Measurements from ENCODE around the gene SLIT1. TPM values are rescaled to one million over a fixed set of nuclear protein-coding genes. Genes with fewer than 3 reads are reported as not detected.

SLIT1 gene
- total RNA-seq, 1 donor from 2014 or later: 0.49 TPM

DNA sequence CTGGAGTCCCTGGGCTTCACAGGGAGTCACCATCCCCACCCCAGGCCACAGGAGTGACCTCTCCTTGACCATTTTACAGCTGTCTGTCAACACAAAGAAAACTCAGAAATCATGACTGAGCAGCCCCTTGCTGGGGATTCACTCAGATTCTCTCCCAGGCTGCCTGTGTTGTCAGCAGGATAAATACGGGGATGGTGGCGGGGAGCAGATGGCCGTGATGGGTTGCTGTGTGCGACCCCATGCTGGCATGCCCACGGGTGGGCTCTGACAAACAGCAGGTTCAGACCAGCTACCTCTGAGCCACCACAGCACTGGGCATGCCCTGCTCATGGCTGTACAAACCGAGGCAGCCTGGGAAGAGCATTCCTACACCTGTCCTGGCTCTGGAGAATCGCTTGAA is 136.1 kb downstream of the SLIT1 start:
- Histone ChIP-seq H3K4me3 (no peak overlapping the region), H3K27ac (no peak overlapping the region), H3K27me3 (no peaks in the 10 kb centered on the region), H3K9me3 (no peaks in the 10 kb centered on the region), H3K36me3 (no peaks in the 10 kb centered on the region), H3K4me1 (no peaks in the 10 kb centered on the region)
- TF ChIP-seq POLR2A (IDR thresholded peaks at IDR 0.05) (no peak), POLR2AphosphoS5 (IDR thresholded peaks at IDR 0.05; ENCODE audit: insufficient read depth in 1 of 2, low read depth in 1 of 2) (no peak)
- TF ChIP-seq, protein P1, sequence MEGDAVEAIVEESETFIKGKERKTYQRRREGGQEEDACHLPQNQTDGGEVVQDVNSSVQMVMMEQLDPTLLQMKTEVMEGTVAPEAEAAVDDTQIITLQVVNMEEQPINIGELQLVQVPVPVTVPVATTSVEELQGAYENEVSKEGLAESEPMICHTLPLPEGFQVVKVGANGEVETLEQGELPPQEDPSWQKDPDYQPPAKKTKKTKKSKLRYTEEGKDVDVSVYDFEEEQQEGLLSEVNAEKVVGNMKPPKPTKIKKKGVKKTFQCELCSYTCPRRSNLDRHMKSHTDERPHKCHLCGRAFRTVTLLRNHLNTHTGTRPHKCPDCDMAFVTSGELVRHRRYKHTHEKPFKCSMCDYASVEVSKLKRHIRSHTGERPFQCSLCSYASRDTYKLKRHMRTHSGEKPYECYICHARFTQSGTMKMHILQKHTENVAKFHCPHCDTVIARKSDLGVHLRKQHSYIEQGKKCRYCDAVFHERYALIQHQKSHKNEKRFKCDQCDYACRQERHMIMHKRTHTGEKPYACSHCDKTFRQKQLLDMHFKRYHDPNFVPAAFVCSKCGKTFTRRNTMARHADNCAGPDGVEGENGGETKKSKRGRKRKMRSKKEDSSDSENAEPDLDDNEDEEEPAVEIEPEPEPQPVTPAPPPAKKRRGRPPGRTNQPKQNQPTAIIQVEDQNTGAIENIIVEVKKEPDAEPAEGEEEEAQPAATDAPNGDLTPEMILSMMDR (IDR thresholded peaks at IDR 0.05): no peak
- DNase-seq (ENCODE audit: extremely low spot score in 2 of 2): no peak
- intact Hi-C loops (cut with DNase I): no loop called here

- no peaks in the 10 kb centered on the region for H3K4me1 ChIP-seq
- H3K27ac ChIP-seq: no peak overlapping the region
- intact Hi-C loops (cut with DNase I): no loop called here
- H3K36me3 ChIP-seq: no peaks in the 10 kb centered on the region
- H3K27me3 ChIP-seq: no peaks in the 10 kb centered on the region
- H3K9me3 ChIP-seq: no peaks in the 10 kb centered on the region
- TF ChIP-seq POLR2AphosphoS5 (IDR thresholded peaks at IDR 0.05; ENCODE audit: insufficient read depth in 1 of 2, low read depth in 1 of 2): no peak
- no peak for TF ChIP-seq POLR2A (IDR thresholded peaks at IDR 0.05)
- TF ChIP-seq, protein P1 (IDR thresholded peaks at IDR 0.05): no peak
- no peak for DNase-seq (ENCODE audit: extremely low spot score in 2 of 2)
- H3K4me3 ChIP-seq: no peak overlapping the region
Observed at GRCh38 chr10:97048649-97049427, 136.9 kb downstream of the SLIT1 start.

DNA sequence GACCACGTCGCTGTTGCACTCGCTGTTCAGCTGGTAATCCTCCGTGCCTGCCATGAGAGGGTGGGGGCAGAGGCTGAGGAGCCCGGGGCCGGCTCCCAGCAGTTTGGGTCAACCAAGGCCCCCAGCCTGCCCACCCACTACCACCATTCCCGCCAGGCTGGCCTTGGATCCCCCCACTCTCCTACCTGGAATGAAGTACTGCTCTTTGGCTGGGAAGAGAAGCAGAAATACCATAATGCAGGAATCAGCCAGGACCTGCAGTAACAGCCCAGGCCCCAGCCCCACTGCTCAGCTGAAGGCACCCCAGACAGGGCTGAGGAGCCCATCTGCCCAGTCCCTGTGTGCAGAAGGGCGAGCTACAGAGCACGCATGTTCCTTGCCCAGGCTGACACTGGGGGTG is 138.0 kb downstream of the SLIT1 start:
- H3K36me3 ChIP-seq: no peaks in the 10 kb centered on the region
- intact Hi-C loops (cut with DNase I): no loop called here
- H3K27me3 ChIP-seq: no peaks in the 10 kb centered on the region
- no peaks in the 10 kb centered on the region for H3K9me3 ChIP-seq
- no peaks in the 10 kb centered on the region for H3K4me1 ChIP-seq
- H3K27ac ChIP-seq: no peak overlapping the region
- DNase-seq (ENCODE audit: extremely low spot score in 2 of 2): no peak
- TF ChIP-seq POLR2AphosphoS5 (IDR thresholded peaks at IDR 0.05; ENCODE audit: insufficient read depth in 1 of 2, low read depth in 1 of 2): no peak
- TF ChIP-seq, protein P1 (IDR thresholded peaks at IDR 0.05): no peak
- TF ChIP-seq POLR2A (IDR thresholded peaks at IDR 0.05): no peak
- no peak overlapping the region for H3K4me3 ChIP-seq

GRCh38 chr10:97047083-97047736 is 138.5 kb downstream of the SLIT1 start:
- H3K4me1 ChIP-seq: no peaks in the 10 kb centered on the region
- TF ChIP-seq POLR2A (IDR thresholded peaks at IDR 0.05) (no peak), POLR2AphosphoS5 (IDR thresholded peaks at IDR 0.05; ENCODE audit: insufficient read depth in 1 of 2, low read depth in 1 of 2) (no peak)
- TF ChIP-seq, protein P1 (IDR thresholded peaks at IDR 0.05): no peak
- H3K27me3 ChIP-seq: no peaks in the 10 kb centered on the region
- H3K9me3 ChIP-seq: no peaks in the 10 kb centered on the region
- no peaks in the 10 kb centered on the region for H3K36me3 ChIP-seq
- DNase-seq (ENCODE audit: extremely low spot score in 2 of 2): no peak
- intact Hi-C loops (cut with DNase I): no loop called here
- no peak overlapping the region for H3K4me3 ChIP-seq
- H3K27ac ChIP-seq: no peak overlapping the region
